Measurements from ENCODE around the gene ATP13A3.

ATP13A3 gene

DNA sequence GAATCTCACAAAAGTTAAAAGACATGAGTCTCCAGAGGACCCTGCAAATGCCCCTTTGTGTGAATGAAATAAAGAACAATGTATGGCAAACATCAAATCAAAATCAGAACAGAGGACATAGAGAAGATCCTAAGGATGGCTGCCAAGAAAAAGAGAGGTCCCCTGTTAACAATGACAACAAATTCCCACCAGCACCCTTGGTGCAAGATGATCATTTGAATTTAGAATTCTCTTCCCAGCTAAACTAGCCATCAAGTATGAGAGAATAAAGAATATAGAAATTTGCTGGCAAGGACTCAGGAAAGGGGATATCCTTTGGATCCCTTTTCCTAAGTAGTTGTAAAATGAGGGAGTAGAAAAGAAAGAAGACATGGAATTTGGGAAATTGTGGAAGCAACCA, 96.0 kb downstream of the ATP13A3 start:
- DNase-seq: no peak

DNA sequence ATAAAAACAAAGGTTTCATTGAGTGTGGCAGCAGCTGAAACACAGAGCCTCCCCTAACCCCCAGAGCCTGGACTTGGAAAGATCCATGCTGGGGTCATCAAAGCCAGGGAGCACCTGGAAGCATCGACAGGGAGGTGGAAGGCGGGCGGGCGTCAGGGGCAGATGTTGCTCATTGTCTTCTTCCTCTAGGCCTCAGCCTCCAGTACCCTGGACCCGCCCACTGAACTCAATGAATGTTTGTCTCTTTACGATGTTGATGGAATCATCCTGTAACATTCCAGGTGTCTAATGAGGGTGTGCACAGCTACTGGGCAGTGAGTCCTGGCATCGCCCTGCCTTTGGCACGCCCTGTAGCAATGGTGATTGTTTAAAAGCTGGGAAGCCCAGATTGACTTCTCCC, 97.5 kb downstream of the ATP13A3 start:
- DNase-seq: no peak

DNA sequence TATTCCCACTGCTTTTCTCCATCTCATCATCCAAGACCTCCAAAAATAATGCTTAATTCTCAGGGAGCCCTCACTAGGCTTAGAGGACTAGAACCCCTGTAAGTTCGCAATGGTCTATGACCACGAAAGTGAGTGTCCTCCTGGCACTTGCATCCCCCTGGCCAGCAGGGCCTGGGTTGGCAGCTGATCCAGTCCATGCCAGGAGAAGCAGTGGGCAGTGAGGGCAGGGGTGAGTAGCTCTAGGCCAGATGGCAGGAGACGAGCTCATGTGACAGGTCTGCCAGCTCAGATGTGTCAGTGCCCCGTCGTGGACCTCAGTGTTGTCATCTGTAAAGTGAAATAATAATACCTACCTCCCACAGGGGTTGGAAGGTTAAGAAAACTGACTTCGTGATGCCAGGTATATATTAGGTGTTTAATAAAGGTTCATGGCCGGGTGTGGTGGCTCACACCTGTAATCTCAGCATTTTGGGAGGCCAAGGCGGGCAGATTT, 98.8 kb downstream of the ATP13A3 start:
- DNase-seq: no peak

DNA sequence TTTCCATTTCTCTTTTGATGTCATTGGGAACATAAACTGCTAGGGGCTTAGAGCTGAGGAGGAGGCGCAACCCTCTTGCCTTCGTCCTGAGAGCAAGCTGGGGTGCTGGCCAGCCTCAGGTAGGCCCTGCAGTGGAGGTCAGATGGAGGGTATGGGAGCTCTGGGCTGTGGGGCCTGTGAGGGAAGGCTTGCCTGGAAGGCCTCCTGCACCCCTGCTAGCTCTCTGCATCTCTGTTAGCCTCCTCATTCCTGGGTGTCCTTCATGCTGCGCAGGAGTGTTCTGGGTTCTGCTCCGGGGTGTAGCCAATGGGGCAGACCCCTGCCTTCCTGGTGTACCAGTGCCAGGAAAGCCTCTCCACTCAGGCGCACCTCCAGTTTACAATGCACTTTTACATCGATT, 99.5 kb downstream of the ATP13A3 start:
- no peak for DNase-seq

DNA sequence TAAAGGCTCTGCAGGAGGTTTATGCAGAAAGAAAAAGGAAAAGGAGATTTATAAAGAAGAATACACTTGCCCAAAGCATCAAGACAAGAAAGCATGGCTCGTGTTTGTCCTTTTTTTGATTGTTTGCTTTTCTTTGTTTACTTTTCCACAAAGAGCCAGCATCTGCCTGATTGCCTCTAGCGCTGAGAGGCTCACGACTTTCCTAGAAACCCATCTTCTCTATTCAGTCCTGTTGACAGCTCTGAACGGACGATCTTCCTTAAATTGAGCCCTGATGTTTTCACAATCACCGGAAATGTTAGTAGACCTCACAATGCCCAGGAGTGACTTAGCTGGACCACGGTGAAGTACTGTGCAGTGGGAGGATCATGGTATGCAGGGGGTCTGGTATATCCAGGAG, 100.2 kb downstream of the ATP13A3 start:
- no peak for DNase-seq

DNA sequence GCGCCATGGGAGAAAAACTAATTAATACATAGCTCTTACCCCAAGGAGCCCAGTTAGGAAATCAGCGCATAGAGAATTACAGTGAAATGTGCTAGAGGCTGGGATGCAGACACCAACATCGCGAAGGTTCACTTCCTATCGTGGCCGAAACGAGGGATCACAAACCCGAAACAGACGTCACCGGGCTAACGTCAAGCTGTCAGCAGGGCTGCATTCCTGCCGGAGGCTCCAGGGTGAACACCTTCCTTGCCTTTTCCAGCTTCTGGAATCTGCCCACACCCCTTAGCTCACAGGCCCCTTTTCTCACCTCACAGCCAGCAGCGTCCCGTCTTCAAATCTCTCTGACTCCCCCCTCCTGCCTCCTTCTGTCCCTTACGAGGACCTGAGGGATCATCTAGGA, 100.7 kb downstream of the ATP13A3 start:
- peak; percentile 51 for DNase-seq

DNA sequence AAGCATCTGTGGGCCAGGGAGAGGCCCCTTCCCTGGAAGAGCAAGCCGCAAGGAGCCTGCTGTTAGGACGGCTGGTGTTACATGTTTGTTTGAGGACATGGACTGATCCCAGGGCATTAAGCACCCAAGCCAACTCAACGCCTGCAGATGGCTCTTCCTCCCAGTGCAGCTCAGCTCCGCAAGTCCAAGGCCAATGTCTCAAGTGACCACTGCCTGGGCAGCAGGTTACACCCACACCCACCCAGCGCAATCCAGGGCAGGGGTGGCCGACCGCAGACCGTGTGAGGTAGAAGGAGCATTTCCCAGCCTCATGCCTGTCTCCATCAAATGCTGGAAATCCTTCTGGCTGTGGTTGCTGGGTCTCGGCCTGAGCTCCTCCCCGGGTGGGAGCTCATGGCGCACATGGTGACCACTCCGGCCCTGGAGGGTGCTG, 102.2 kb downstream of the ATP13A3 start:
- DNase-seq: no peak

DNA sequence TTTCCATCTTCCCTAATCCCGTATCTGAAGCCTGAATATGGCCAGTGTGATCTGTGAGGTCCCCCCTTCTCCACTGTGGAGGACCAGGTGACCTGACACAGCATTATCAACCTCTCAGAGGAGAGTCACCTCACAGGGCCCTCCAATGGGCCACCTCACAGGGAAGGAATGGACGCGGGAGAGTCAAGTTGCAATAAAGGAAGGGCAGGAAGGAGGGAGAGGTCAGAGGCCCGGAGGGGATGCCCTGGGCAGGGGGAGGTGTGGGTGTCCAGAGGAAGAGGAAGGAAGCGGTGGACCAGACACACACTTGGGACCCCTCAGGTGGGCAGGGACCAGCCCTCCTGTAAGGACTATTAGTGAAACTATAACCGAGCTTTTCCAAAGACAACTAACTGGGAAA, 102.6 kb downstream of the ATP13A3 start:
- DNase-seq: no peak

DNA sequence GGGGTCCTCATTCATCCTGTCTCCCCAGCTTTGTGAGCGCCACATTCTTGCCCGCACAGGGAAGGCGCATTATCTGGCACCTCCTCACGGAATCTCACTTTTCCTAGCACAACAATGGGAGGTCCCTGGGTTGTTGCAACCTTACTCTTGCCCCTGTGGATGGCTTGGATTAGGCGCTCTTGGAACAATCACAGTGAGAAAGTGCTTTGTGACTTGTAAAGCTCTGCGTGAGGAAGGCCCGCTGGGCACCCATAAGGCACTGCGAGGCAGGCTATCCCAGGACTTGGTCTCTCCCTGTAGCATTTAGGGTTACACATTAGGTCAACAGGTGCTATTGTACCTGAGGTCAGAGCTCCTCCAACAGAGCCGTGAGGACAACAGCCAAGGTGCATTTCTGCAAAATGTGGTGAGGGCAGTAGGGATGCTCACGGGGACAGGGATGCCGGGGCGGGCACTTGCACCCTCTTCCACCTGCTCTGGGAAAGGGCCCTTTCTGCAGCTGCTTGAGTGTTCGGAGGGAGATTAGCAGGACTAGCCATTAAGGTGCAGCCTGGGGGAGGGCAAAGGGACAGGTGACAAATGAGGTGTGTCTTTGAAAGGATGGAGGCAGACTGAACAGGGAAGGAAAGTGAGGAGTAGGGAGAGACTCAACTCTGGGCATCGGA, 103.4 kb downstream of the ATP13A3 start:
- no peak for DNase-seq

DNA sequence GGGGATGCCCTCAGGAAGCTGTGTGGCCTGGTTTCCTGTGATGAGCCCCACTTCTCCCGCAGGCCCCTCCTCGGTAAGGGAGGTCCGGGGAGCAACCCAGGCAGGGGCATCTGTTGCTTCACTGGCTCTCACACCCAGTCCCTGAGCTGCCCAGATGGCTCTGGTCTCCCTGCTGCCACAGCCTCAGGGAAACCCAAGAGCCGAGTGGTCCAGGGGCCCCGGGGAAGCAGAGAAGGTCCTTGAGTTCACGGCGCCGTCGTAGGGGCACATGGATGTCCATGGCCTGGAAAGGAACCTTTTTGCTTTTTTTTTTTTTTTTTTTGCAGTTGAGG, 103.9 kb downstream of the ATP13A3 start:
- no peak for DNase-seq

DNA sequence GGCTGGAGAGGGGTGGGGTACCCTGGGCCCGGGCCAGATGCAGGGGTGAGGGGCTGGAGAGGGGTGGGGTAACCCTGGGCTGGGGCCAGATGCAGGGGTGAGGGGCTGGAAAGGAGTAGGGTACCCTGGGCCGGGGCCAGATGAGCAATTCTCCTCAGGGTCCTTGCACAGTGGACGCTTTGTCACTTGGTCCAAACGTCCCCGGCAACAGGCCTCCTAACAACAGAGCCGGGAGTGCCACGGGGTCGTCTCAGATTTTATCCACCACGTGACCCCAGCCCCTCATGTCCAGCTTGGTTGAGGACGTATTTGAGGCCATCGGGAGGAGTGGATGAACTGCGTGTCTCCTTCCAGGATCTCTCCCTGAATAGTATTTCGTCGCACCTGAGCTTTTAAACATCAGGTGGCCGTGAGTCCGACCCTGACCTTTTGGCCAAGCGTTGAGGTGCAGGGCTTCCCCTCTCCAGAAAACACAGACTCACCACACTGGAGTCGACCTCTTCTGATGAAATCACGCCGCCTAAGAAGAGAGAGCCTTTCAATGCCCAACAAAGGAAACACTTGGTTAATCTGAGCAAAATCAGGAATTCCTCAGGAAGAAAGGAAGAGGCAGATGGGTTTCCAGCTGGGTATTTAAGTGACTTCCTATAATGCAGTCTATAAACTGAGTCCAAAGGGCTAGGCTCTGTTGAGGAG, 104.5 kb downstream of the ATP13A3 start:
- no peak for DNase-seq

DNA sequence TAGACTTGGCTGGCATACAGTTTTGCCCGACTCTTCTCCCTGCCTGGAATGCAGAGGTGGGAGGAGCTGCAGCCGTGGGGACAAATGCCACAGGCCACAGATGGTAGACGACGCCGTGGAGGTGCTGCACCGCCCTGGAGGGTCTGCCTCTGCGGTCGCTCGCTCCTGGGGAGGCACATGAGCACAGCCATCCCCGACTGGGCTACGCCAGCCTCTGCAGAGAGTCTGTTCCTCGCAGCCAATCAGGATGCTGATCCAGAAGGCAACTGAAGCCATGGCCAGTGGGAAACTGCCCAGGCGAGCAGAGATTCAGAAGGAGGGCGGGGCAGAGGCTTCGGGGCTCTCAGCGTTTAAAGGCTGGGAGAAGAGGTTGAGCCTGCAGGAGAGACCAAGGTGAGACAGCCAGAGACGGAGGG, 105.3 kb downstream of the ATP13A3 start:
- peak; percentile 53 for DNase-seq

DNA sequence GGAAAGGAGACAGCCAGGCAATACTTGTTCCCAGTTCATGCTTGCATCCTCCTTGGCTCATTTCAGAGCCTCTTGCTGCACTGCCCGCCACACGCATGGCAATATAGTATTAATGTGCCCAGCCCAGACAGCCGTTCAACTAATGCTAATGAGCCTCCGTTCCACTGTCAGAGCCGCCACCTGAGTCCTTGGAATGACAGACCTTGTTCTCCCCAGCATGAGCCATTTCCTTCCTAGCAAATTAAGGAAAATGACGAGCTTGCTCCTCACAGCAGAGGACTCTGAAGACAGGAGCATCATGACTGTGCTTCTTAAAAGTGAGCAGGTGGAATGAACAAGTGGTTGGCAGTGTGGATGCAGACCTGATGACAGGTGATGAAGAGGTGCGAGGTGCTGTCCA, 106.5 kb downstream of the ATP13A3 start:
- DNase-seq: no peak

DNA sequence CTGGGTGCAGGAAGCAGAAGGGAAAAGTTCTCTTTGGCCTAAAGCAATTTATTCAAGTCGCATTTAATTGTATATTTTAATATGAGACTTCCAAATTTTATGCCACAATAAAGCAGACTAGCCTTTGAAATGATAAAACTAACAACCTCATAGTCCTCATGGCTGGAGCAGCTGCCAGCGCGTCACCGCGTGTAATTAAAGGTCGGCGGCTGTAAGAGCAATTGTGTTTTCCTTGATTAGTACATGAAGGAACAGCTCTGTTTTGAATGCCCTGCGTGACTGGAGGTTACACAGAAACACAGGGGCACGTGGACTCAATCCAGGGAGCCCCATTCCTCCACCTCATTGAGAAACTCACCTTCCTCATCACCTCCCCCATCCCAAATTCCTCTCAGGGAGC, 107.2 kb downstream of the ATP13A3 start:
- peak; percentile 34 for DNase-seq

DNA sequence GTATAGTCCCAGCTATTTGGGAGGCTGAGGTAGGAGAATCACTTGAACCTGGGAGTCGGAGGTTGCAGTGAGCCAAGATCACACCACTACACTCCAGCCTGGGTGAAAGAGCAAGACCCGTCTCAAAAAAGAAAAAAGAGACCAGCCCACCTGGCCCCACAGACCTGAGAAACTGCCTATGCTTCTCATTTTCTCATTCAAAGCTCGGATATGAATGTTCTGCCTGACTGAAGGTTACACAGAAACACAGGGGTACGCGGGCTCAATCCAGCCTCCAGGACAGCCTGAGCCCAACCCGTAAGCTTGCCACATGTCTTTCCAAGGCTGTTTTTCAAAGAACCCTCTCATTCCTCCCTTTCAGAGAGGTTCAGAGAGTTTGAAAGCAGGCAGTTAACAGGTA, 107.6 kb downstream of the ATP13A3 start:
- DNase-seq: peak; percentile 17

DNA sequence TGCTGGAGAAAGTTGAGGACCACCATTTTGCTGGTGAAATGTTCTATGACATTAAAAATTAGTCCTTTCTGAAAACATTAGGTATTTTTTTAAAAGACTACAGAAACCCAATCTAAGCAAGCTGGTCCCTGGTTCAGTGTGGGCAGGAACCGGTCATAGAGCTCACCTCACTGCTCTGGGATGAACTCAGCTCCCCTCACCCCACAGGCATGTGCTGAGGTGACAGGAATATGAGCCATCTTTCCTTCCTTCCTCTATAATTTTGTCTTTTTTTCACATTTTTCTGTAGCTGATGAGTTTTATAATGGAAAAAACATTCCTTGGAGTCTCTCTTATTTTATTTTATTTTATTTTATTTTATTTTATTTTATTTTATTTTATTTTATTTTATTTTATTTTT, 109.1 kb downstream of the ATP13A3 start:
- DNase-seq: no peak

DNA sequence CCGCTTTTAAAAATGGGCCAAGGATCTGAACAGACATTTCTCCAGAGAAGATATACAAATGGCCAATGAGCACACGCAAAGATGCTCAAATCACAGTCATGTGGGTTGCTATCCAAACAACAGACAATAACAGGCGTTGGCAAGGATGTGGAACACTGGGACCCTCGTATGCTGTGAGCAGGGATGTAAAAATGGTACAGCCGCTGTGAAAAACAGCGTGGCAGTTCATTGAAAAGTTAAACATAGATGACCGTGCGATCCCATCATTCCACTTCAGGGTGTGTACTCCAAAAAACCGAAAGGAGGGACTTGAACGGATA, 110.6 kb downstream of the ATP13A3 start:
- no peak for DNase-seq

DNA sequence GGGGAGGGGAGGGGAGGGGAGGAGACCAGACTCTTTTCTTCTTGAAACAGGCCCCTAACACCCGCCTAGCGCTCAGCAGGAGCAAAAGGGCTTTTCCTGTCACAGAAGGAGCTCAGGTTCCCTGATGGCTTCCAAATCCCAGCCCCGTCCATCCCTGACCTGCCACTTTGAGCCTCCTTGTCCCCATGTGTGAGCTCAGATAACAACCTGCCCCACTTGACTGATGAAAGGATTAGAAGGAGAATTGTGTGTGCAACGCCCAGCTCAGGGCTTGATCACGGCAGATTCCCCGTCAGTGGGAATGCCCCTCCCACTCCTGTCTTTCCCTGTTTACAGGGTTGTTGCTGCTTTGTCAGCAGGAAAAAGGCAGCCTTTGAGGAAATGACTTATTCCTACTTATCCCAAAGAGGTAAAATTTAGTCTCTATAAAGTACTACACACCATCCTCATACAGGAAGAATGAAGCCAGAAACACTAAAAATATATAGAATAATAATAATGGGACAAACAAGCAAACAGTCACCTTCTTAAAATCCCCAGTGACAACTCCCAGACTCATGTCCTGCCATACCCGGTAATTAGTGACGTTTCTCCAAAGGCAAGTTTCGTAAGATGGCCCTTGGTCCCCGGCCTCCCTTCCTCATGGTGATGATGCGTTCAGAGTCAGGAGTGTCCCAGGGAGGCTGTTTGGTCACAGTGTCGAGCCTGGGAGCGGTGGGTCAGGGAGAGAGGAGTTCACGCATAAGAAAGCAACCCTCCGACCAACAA, 111.1 kb downstream of the ATP13A3 start:
- DNase-seq: no peak

DNA sequence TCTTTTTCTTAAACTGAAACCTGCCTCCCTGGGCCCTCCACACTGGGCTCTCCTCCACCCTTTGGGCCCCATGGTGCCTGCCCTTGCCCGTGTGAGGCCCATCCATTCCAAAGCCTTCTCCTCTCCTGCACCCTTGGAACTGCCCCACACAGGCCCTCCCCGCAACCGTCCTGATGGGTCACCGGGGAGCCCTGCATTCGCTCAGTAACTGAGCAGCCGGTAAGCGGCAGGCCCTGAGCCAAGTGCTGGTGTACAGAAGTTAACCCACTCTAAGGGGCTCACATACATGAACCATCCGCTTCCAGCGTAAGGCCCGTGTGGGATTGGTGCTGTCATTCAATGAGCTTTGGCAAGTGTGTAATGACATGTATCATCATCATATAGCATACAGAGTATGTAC, 111.9 kb downstream of the ATP13A3 start:
- no peak for DNase-seq

DNA sequence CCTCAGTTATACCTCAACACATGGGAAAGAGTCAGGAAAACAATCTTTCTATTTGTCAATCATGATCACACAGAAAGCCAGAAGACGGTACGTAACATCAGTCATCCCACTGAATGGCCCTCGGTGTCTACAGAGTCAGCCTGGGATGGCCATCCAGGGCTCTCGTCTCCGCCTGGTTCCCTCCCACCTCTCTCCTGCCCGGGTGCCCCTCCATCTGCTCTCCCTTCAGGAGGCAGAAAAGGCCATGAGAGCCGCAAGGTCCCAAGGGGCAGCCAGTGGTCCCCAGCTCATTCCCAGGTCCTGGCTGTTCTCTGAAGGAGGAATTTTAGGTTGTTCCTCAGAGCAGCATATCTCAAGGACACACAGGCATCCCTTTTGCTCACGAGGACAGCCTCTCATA, 112.9 kb downstream of the ATP13A3 start:
- DNase-seq: no peak

DNA sequence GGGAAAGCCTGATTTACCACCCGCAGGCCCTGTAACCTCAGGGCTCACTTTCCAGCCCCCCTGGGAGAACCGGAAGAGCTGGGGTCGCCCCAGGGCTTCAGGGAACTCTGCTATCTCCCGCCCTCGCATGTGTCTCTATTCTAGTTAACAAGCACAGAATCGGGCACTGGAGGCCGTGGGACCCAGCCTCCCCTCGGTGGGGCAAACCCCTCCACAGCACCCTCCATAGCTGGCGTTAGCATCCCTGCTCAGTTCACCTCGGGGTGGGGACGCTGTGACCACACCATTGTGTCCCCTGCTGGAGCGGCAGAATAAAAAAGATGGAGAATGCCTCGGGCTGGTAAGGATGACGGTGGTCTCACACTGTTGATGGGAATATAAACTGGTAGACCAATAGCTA, 113.8 kb downstream of the ATP13A3 start:
- no peak for DNase-seq

DNA sequence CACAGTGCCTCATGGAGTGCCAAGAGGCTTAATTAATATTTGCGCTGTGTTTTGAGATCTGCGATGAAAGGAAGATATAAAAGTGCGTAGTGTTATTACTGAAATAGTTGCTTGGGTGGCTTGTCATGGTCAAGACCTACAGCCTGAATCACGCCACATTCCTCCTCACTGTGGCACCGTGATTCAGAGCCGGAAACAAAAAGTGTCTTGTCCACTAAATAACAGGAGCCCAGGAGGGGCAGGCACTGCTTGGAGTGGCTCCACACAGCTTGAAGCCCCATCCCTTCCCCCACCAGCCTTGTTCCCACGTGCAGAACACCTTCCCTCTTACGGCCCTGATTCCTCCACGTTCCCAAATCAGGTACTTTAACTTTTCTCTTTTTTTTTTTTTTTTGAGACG, 116.0 kb downstream of the ATP13A3 start:
- peak; percentile 73 for DNase-seq

DNA sequence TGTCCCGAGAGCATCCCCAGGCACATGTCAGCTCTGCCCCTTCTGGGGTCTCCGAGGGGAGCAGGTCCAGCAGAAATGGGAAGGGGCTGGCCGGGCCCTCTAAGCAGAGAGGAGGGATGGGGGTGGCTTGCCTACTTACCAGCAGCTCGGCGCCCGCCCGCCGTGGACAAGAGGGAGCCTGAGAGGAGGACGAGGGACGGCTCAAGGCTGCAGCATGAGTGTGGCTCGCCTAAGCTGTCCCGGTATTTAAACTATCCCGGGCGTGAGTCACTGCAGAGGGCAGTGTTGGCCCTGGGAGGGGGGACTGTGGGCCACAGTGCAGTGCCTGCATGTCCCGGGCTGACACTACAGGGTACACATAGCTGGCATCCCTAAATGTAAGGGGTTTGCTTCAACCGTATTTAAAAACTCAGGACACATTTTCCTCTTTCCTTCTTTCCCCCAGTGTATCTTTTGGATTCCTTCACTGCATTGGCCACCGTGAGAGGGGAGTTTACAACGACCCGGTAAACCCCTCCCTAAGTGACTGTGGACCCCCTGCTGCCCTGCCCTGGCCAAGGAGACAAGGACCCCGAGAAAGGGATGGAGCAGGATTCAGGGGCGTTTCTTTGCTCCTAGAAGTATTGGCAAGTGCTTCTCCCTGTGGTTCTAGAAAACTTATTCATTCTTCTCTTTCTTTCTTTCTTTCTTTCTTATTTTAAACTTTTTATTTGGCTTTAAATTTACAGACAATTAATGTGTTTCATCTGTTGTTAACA, 117.1 kb downstream of the ATP13A3 start, which contains the start of gene LRRC15:
Gene LRRC15, minus strand, starts transcription at position 222 of the 758 bp plus-strand sequence. CDS start 8,700 bp downstream, outside the sequence.
- peak; percentile 94 for DNase-seq
